ENCODE results near the gene PHF24. TPM values are rescaled to one million over a fixed set of nuclear protein-coding genes. Genes with fewer than 3 reads are reported as not detected.
A peak's percentile ranks its signal among the peaks of the same experiment; 100 is the strongest.

PHF24 gene
- total RNA-seq, 4 donors from 2014 or later, result 0.30 to 0.81 (median 0.67) TPM; not detected in 1

GRCh38 chr9:34990908-34991606 lies 33.0 kb downstream of the PHF24 start:
- 30 to 62% methylated on average over 3 to 5 of the region's 7 CpGs for WGBS, 2 donors (ENCODE audit: low coverage in 1 of 2)
- Histone ChIP-seq H3K27ac (peak overlapping the region in 3 of 4 donors; percentile 76 to 99 (median 96)), H3K4me3 (peak overlapping the region; percentile 47 to 96)

GRCh38 chr9:34991607-34992375 lies 33.7 kb downstream of the PHF24 start:
- ATAC-seq, result no peak
- no peaks in the 10 kb centered on the region for H3K27me3 ChIP-seq
- WGBS, 2 donors (ENCODE audit: low coverage in 1 of 2), result 36% methylated on average over 5 of the region's 15 CpGs; no CpG with 5 or more reads in 1 of the 2 donors
- no peaks in the 10 kb centered on the region for H3K9me3 ChIP-seq
- peaks cover 0 to 10% of the 10 kb centered on the region in 2 donors for H3K36me3 ChIP-seq
- H3K4me3 ChIP-seq, result peak overlapping the region in 1 of 2 donors; percentile 96
- peaks cover 10 to 35% (median 14%) of the 10 kb centered on the region in 3 donors for H3K4me1 ChIP-seq
- H3K27ac ChIP-seq, result peak overlapping the region in 3 of 4 donors; percentile 76 to 99 (median 96)
- TF ChIP-seq POLR2AphosphoS5 (IDR thresholded peaks at IDR 0.05) (peak; percentile 83), EP300 (IDR thresholded peaks at IDR 0.05) (peak; percentile 56), CTCF (IDR thresholded peaks at IDR 0.05) (peak in 3 of 4 experiments; percentile 20 to 34 (median 28)), POLR2A (IDR thresholded peaks at IDR 0.05) (peak; percentile 28 to 37)

More at GRCh38 chr9:34990908-34991606, 33.0 kb downstream of the PHF24 start:
- Histone ChIP-seq H3K27me3 (no peaks in the 10 kb centered on the region), H3K4me1 (peaks cover 10 to 35% (median 14%) of the 10 kb centered on the region in 3 donors), H3K36me3 (peaks cover 0 to 3% of the 10 kb centered on the region in 2 donors), H3K9me3 (no peaks in the 10 kb centered on the region)
- TF ChIP-seq EP300 (IDR thresholded peaks at IDR 0.05), result no peak
- TF ChIP-seq CTCF (IDR thresholded peaks at IDR 0.05), result no peak
- no peak for TF ChIP-seq POLR2A (IDR thresholded peaks at IDR 0.05)
- TF ChIP-seq POLR2AphosphoS5 (IDR thresholded peaks at IDR 0.05), result peak; percentile 5
- no peak for ATAC-seq

GRCh38 chr9:34992376-34992951 lies 34.4 kb downstream of the PHF24 start:
- Histone ChIP-seq H3K27ac (peak overlapping the region in 3 of 4 donors; percentile 76 to 99 (median 96)), H3K27me3 (no peaks in the 10 kb centered on the region), H3K36me3 (peaks cover 0 to 17% of the 10 kb centered on the region in 2 donors), H3K9me3 (no peaks in the 10 kb centered on the region), H3K4me3 (peak overlapping the region in 1 of 2 donors; percentile 96), H3K4me1 (peaks cover 10 to 35% (median 14%) of the 10 kb centered on the region in 3 donors)
- ATAC-seq, result no peak
- 40% methylated on average over 1 of the region's 16 CpGs; no CpG with 5 or more reads in 1 of the 2 donors for WGBS, 2 donors (ENCODE audit: low coverage in 1 of 2)
- TF ChIP-seq POLR2AphosphoS5 (IDR thresholded peaks at IDR 0.05) (peak; percentile 83), EP300 (IDR thresholded peaks at IDR 0.05) (no peak)

GRCh38 chr9:34993502-34994259 lies 35.6 kb downstream of the PHF24 start:
- Histone ChIP-seq H3K4me3 (peak overlapping the region in 1 of 2 donors; percentile 9), H3K36me3 (peaks cover 0 to 26% of the 10 kb centered on the region in 2 donors), H3K9me3 (no peaks in the 10 kb centered on the region), H3K4me1 (peaks cover 3 to 35% (median 14%) of the 10 kb centered on the region in 3 donors), H3K27ac (peak overlapping the region in 3 of 4 donors; percentile 76 to 99 (median 96)), H3K27me3 (no peaks in the 10 kb centered on the region)
- ATAC-seq, result peak; percentile 48
- TF ChIP-seq POLR2A (IDR thresholded peaks at IDR 0.05), result peak in 1 of 2 donors; percentile 45
- TF ChIP-seq CTCF (IDR thresholded peaks at IDR 0.05), result peak in 1 of 4 experiments; percentile 8
- TF ChIP-seq EP300 (IDR thresholded peaks at IDR 0.05), result no peak
- peak; percentile 67 for TF ChIP-seq POLR2AphosphoS5 (IDR thresholded peaks at IDR 0.05)
- WGBS, 2 donors (ENCODE audit: low coverage in 1 of 2), result 13 to 15% methylated on average over 3 to 8 of the region's 10 CpGs

All from gastroesophageal sphincter (tissue), 4 donors.